ENCODE data around the gene OTOP3.

DNA sequence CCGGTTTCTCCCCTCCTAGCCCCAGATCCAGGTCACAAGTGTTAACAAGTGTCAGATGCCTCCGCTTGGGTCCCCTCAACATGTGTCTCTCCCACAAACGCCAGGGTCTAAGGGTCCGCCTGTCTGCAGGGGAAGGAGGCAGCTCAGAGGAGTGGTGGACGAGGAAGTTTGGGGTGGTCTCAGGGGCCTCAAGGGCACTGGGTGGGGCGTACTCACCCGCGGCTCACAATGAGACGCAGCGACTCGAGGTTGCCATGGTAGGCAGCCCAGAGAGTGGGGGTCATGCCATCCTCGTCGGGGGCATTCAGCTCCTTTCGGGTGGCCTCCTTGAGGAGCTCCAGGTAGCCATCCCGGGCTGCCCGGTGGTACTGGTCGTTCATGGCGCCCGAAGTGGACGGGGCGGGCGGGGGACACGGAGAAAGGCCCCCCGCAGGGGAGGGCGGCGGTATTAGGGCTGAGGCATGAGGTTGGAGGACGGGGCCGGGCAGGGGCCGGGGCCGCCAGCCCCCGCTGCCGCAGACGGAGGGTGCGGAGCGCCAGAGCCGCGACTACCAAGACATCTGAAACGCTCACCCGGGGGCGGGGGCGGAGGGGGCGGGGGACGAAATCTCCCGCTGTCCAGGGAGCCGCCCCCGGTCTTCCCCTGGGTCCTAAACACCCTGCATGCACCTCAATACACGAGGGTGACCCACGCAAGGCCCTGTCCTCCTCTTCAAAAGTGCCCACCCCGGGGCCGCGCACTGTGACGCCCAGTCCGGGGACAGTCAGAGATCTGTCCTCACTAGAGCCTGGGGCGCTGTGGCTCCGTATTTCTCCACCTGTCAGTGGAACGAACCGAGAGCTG lies 12.8 kb upstream of the OTOP3 start, which contains the start of gene USH1G:
- TF ChIP-seq, protein P1, sequence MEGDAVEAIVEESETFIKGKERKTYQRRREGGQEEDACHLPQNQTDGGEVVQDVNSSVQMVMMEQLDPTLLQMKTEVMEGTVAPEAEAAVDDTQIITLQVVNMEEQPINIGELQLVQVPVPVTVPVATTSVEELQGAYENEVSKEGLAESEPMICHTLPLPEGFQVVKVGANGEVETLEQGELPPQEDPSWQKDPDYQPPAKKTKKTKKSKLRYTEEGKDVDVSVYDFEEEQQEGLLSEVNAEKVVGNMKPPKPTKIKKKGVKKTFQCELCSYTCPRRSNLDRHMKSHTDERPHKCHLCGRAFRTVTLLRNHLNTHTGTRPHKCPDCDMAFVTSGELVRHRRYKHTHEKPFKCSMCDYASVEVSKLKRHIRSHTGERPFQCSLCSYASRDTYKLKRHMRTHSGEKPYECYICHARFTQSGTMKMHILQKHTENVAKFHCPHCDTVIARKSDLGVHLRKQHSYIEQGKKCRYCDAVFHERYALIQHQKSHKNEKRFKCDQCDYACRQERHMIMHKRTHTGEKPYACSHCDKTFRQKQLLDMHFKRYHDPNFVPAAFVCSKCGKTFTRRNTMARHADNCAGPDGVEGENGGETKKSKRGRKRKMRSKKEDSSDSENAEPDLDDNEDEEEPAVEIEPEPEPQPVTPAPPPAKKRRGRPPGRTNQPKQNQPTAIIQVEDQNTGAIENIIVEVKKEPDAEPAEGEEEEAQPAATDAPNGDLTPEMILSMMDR (conservative IDR thresholded peaks at IDR 0.05), result no peak
- no peak for TF ChIP-seq EZH2 (IDR thresholded peaks at IDR 0.05; ENCODE audit: low read depth)
